Adrenal gland (tissue), 5 donors: ENCODE data around the gene POLR1C.
"Not testable (repeated sequence)": the region's sequence is repeated elsewhere in the genome, so short reads cannot be mapped to it uniquely, and the experiment has no call there.

Source experiments
- POLR2A ChIP-seq, 2 donors: fragments of 450-650 bp; IDR thresholded peaks; one replicate each; pipeline ENCODE4 v1.6.1; 2017; ENCODE audit warnings: antibody characterized with exemption in 2 of 2, mild to moderate bottlenecking in 2 of 2, moderate library complexity in 1 of 2
- TF ChIP-seq, protein P1 (sequence below), 6 experiments: fragments of 450-650 bp in 4 of 6; fragments of 200-600 bp in 2 of 6; sonication (generic) in 1 of 6; IDR thresholded peaks; 1 replicate in 5 of 6; 2 replicates in 1 of 6; pipeline versions ENCODE4 v1.5.1 to v1.8.0; 2016 to 2021; ENCODE audit warnings: antibody characterized with exemption in 6 of 6, mild to moderate bottlenecking in 2 of 6, moderate library complexity in 1 of 6
- donor health status: DM: no; HTN: no; CAD: no.

DNA sequence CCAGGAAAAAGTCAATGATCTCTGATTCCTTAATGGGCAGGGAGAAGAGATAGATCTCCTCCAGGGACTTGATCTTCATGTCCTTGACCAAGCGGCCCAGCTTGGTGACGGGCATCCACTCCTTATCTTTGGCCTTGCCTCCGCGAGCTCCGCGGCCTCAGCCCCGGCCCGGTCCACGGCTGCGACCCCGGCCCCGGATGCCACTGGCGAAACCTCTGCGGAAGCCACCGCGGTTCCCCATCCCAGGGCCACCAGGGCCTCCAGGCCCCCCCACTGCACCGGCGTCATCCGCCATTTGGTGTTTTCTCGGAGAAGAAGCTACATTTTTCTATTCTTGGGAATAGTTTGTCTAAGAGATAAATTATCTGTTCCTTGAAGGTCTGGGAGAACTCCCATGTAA lies 22.5 kb downstream of the POLR1C start:
- TF ChIP-seq, protein P1, sequence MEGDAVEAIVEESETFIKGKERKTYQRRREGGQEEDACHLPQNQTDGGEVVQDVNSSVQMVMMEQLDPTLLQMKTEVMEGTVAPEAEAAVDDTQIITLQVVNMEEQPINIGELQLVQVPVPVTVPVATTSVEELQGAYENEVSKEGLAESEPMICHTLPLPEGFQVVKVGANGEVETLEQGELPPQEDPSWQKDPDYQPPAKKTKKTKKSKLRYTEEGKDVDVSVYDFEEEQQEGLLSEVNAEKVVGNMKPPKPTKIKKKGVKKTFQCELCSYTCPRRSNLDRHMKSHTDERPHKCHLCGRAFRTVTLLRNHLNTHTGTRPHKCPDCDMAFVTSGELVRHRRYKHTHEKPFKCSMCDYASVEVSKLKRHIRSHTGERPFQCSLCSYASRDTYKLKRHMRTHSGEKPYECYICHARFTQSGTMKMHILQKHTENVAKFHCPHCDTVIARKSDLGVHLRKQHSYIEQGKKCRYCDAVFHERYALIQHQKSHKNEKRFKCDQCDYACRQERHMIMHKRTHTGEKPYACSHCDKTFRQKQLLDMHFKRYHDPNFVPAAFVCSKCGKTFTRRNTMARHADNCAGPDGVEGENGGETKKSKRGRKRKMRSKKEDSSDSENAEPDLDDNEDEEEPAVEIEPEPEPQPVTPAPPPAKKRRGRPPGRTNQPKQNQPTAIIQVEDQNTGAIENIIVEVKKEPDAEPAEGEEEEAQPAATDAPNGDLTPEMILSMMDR (IDR thresholded peaks at IDR 0.05), result not testable (repeated sequence)
- not testable (repeated sequence) for TF ChIP-seq POLR2A (IDR thresholded peaks at IDR 0.05)
